ENCODE measurements around the gene SERPINE3.

The SERPINE3 gene

GRCh38 chr13:51328488-51328887 lies 11.0 kb upstream of the SERPINE3 start:
- DNase-seq (ENCODE audit: low read depth) = no peak

- no peak for DNase-seq (ENCODE audit: low read depth)
Observed at GRCh38 chr13:51329606-51330005, 9.9 kb upstream of the SERPINE3 start.

- DNase-seq (ENCODE audit: low read depth) = no peak
Observed at GRCh38 chr13:51330791-51331190, 8.7 kb upstream of the SERPINE3 start.

GRCh38 chr13:51331354-51331861 lies 8.1 kb upstream of the SERPINE3 start:
- DNase-seq (ENCODE audit: low read depth) = no peak

- no peak for DNase-seq (ENCODE audit: low read depth)
Observed at GRCh38 chr13:51332566-51333361, 6.7 kb upstream of the SERPINE3 start.

GRCh38 chr13:51333421-51333820 lies 6.1 kb upstream of the SERPINE3 start:
- DNase-seq (ENCODE audit: low read depth) = no peak

- DNase-seq (ENCODE audit: low read depth) = no peak
Observed at GRCh38 chr13:51333826-51334225, 5.7 kb upstream of the SERPINE3 start.

- no peak for DNase-seq (ENCODE audit: low read depth)
Observed at GRCh38 chr13:51336746-51337145, 2.7 kb upstream of the SERPINE3 start.

GRCh38 chr13:51339952-51340732 lies 651 bp downstream of the SERPINE3 start:
- DNase-seq (ENCODE audit: low read depth) = no peak

- no peak for DNase-seq (ENCODE audit: low read depth)
Observed at GRCh38 chr13:51341232-51341631, 1.7 kb downstream of the SERPINE3 start.

GRCh38 chr13:51341791-51342190 lies 2.3 kb downstream of the SERPINE3 start:
- no peak for DNase-seq (ENCODE audit: low read depth)

GRCh38 chr13:51342706-51343105 lies 3.2 kb downstream of the SERPINE3 start:
- DNase-seq (ENCODE audit: low read depth) = no peak

GRCh38 chr13:51343475-51343874 lies 4.0 kb downstream of the SERPINE3 start:
- no peak for DNase-seq (ENCODE audit: low read depth)

- no peak for DNase-seq (ENCODE audit: low read depth)
Observed at GRCh38 chr13:51346397-51346796, 6.9 kb downstream of the SERPINE3 start.

- no peak for DNase-seq (ENCODE audit: low read depth)
Observed at GRCh38 chr13:51347099-51347498, 7.6 kb downstream of the SERPINE3 start.

GRCh38 chr13:51348069-51348967 lies 8.8 kb downstream of the SERPINE3 start:
- DNase-seq (ENCODE audit: low read depth) = no peak

GRCh38 chr13:51349016-51349415 lies 9.5 kb downstream of the SERPINE3 start:
- no peak for DNase-seq (ENCODE audit: low read depth)

GRCh38 chr13:51355217-51355616 lies 15.7 kb downstream of the SERPINE3 start:
- DNase-seq (ENCODE audit: low read depth) = no peak

GRCh38 chr13:51357928-51358595 lies 18.6 kb downstream of the SERPINE3 start:
- no peak for DNase-seq (ENCODE audit: low read depth)

- no peak for DNase-seq (ENCODE audit: low read depth)
Observed at GRCh38 chr13:51359352-51359751, 19.9 kb downstream of the SERPINE3 start.

- no peak for DNase-seq (ENCODE audit: low read depth)
Observed at GRCh38 chr13:51360489-51360888, 21.0 kb downstream of the SERPINE3 start.

- no peak for DNase-seq (ENCODE audit: low read depth)
Observed at GRCh38 chr13:51361106-51361505, 21.6 kb downstream of the SERPINE3 start.

Measured in activated T-cell treated with anti-CD3 and anti-CD28 coated beads for 24 hours (primary cell).